GM21381 (cell line): ENCODE data around the gene AVPR2.

ENCODE experiments used
- ATAC-seq: cut with Tn5 transposase; IDR thresholded peaks from one replicate; pipeline ENCODE4 v1.9.1; 2021; ENCODE audit warnings: mild to moderate bottlenecking, moderate library complexity; ENCODE audit not compliant: unreplicated experiment

The AVPR2 gene

DNA sequence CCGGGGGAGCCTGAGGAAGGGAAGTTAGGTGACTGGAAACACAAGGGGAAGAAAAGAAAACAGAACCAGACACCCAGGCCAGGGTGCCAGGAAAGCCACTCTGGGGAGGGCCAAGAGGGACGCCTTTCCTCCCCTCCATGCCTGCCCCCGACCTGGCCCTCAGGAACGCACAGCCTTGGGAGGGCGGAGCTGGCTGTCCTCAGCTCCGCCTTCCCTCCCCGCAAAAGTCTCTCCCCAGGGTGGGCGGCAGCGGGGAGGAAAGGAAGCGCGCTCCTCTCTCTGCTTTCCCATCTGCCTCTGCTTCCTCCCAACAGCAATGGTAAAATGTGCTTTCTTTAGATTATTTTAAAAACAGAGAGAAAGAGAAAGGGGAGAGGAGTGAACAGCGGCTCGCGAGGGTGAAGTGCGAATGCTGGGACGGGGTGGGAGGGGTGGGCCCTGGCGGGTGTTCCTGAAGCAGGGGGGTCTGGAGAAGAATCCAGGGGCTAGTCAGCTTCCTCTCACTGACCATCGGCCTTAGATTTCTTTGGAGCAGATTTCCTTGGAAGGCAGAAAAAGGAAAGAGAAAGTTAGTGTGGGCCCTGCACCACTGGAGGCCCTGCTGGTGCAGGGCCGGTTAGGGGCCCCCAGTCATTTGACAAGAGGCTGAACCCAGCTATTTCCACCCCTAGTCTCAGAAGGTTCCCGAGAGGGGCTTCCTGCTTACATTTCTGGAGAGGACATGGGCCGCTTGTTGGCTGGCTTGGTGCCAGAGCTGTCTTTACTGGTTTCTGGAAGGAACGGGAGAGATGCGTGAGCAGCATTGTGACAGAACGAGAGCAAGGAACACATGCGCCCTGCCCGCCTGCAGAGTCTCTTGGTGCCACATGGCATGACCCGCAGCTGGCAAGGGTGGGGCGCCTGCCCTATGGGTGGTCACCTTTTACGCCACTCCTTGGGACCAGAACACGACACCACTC, 44.7 kb downstream of the AVPR2 start:
- ATAC-seq, result no peak

DNA sequence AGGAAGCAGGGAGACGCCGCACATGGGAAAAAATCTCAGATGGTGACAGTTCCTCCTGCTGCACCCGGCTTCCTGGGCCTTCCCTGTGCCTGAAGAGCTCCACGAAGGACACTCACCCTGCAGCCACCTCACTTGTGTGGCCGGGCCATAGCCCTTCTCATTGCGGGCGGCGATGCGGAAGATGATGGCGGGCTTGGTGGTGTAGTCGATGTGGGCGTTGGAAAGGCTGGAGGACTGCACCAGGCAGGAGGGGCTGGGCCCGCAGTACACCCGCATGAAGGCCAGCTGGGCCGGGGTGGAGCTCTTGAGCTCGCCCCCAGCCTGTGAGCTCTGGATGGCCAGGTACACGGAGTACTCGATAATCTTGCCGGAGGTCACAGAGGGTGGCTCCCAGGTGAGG, 45.7 kb downstream of the AVPR2 start:
- ATAC-seq, result no peak

DNA sequence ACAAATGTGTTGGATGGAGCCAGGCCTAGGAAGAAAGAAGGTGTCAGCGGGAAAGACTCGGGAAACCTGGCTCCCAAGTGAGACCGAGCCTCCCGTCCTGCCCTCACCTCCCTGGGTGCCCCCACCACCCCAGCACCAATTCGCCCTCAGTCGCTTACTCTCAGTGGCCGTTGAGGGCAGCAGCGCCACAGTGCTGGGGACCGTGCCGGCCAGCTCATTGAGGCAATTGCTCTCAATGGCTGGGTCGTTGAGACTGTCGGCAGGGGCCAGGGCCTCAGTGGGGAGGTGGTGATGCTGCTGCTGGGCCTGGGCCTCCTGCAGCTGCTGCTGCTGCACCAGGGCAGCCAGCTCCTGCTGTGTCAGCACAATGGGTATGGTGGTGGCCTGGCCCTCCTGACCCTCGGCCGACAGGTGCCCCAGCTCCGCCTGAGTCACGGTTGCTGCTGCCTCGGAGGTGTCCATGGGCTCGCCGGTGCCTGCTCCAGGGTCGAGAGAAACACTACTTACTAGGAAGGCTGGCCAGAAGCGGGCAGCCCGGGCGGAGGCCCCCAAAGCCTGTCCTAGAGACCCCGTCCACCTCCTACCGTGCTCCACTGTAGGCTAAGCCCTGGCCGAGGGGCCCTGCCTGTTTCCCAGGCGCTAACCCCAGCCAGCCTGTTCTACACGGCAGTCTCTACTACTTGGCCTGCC, 47.4 kb downstream of the AVPR2 start:
- ATAC-seq, result no peak

DNA sequence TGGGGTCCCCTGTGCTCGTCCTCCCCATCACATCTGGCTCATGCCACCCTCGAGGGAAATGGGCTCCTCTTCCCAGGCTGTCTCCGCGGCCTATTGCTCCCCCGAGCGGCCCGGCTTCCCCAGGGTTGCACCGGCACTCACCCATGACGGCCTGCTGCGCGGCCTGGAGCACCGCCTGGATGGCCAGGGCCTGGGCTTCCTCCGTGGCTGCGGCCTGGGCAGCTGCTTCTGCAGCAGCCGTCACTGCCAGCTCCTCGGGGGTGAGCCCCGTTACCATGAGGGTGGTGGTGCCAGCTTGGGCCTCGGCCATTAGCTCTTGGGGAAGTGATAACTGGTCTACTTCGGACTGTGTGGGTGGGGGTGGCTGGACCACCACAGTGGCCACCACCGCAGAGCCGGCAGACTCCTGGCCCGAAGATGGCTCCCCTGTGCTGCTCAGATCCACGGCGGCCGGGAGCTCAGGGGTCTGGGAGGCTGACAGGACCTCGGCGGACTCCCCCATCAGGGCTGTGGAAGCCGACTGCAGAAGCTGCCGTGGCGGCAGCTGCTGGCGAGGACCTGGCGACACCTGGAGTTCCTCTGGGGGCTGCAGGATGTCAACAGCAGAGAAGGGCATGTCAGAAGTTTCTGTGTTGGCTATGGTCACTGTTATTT, 48.0 kb downstream of the AVPR2 start:
- ATAC-seq, result no peak

DNA sequence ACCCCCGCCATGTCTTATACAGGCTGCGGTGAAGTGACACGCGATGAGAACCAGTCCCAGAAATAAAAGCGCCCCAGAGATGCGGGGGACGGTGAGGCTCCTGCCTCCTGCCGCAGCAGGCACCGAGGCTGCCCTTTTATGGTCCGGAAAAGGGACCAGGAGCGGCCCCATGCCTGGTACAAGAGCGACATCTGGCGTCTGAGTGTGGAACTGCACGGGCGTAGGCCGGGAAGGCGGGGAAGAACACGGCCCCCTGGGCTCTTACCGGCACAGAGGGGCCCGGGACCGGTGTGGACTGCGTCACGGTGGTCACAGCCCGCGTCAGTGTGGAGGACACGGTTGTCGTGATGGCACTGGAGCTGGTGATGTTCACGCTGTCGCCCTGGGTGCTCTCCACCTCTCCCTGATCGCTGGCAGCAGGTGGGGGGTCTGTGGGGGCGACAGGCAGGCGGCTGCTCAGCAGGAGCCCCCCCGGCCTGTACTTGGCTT, 48.9 kb downstream of the AVPR2 start:
- ATAC-seq, result no peak

DNA sequence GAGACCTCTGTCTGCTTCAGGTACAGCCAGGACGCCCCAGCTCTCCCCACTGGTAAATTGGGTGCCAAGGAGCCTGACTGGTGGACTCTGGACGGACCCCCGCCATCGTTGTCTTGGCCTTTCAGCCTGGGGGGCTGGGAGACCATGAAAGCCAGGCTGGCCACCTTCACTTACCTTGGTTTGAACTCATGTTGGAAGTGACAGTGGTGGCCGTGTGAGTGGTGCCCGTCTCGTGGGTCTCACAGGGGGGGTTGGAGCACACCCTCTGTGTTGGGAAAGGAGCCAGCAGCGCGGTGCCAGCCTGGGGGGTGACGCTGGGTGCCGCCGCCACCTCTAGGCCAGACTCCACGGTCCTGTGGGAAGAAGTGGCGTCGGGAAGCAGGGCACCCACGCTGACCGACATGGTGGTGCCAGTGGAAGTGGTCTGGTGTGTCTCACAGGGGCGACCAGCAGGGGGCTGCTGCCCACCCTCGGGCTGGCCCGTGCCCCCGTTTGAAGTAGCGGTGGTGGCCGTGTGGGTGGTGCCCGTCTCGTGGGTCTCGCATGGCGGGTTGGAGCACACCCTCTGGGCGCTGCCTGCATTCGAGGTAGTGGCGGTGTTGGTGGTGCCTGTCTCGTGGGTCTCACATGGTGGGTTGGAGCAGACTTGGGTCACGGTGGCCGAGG, 49.6 kb downstream of the AVPR2 start:
- ATAC-seq, result no peak

DNA sequence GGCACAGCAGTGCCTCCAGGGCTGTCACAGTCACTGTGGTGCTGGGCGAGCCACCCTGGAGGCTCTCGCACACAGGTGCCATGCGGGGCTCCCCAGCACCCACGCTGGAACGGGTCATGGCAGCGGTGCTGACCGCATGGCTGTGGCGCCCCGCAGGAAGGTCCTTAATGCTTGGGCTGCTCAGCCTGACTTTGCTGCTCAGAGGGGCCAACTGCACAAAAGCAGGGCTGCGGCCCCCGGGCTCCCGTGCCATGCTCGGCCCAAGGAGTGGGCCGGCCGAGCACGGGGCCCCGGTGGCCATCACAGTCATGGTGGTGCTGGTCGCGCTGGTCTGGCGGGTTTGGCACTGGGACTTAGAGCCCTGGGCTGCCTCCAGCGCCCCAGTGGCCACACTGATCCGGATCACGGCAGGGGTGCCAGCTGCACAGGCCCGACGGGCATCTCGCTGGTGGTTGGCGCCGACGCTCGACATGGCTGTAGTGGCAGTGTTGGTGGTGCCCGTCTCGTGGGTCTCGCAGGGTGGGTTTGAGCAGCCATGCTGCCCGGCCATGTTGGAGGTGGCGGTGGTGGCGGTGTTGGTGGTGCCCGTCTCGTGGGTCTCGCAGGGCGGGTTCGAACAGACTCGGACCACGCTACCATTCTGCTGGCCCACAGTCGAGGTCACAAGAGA, 50.2 kb downstream of the AVPR2 start:
- no peak for ATAC-seq

DNA sequence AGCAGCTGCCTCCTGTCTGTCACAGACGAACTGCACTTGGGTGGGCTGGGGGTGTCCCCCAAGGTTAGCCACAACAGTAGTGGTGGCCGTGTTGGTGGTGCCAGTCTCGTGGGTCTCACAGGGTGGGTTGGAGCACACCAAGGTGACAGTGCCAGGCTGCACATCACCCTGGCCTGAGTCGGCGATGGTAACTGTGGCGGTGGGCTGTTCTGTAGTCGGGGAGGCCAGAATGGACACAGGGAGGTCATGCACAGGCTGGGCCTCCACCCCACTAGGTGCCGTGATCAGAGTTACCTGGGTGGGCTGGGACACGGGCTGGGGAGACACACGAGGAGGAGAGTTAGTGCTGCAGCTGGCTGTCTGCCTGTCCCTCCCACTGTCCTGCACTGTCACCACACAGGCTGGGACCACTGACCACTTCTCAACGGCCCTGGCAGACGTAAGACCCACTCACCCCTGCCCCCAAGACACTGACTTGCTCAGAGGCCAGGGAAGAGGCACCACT, 50.8 kb downstream of the AVPR2 start:
- no peak for ATAC-seq

DNA sequence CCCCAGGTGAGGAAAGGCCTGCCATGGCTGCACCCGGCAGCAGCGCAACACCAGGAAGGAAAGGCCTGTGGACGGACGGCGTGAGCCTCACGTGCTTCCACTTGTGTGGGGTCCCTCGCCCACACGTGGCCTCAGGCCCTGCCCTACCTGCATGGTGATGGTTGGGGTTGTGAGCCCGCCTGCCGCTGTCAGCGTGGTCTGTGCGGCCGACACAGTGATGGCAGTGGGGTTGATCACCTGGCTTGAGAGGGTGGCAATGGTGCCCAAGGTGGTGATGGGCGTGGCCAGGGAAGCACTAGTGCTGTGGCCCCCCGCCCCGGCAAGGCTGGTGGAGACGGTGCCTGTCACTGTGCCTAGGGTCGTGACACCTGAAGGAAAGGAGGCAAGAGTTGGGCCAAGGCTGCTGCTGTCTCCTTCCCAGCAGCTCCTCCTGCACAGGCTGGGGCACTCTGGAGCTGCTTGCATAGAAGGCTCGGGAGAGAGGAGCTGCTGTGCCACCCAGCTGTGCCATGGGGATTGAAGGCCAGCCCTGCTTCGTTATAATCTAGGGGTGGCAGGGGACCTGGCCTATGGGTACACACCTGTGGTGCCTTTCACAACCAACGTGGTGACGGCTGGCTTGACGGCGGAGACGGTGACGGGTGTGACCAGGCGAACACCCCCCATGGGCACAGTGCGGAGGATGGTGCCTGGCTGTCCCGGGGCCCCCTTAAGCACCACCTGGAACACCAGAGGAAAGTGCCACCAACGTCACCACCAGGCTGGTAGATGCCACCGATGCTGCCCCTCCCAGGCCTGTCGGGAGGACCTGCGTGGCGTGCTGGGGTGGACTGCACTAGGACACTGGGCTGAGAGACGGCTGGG, 51.8 kb downstream of the AVPR2 start:
- no peak for ATAC-seq
